ENCODE data around the gene FAM162A.
"Not testable (repeated sequence)": the region's sequence is repeated elsewhere in the genome, so short reads cannot be mapped to it uniquely, and the experiment has no call there.

FAM162A gene

GRCh38 chr3:122383771-122384697 is at the start of gene FAM162A:
TSS of gene FAM162A (plus strand) at chr3:122384182. CDS start at chr3:122384266, 84 bp downstream.
- DNase-seq = peak; percentile 97

GRCh38 chr3:122342803-122343202 is 41.2 kb upstream of the FAM162A start:
- no peak for DNase-seq

DNA sequence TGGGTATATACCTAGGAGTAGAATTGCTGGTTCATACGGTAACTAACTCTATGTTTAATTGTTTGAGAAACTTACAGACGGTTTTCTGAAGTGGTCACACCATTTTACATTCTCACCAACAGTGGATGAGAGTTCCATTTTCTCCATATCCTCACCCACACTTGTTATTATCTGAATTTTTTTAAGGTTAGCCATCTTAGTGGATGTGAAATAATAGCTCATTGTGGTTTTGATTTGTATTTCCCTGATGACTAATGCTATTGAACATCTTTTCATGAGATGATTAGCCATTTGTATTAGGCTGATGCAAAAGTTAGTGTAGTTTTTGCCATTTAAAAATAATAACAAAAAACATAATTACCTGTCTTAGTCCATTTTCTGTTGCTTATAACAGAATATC is 40.3 kb upstream of the FAM162A start:
- no peak for DNase-seq

GRCh38 chr3:122349171-122349570 is 34.8 kb upstream of the FAM162A start:
- DNase-seq = no peak

DNA sequence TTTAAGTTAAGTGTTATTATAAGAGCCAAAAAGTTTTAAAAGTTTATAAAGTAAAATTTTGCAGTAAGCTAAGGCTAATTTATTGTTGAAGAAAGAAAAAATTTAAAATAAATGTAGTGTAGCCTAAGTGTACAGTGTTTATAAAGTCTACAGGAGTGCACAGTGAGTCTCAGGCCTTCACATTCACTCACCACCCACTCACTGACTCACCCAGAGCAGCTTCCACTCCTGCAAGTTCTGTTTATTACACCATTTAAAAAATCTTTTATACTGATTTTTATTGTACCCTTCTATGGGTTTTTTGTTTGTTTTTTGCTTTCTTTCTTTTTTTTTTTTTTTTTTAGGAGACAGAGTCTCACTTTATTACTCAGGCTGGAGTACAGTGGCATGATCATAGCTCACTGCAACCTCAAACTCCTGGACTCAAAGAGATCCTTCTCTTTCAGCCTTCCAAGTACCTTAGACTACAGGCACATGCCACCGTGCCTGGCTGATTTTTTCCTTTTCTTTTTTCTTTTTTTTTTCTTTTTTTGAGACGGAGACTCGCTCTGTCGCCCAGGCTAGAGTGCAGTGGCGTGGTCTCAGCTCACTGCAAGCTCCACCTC is 33.1 kb upstream of the FAM162A start:
- DNase-seq = no peak

DNA sequence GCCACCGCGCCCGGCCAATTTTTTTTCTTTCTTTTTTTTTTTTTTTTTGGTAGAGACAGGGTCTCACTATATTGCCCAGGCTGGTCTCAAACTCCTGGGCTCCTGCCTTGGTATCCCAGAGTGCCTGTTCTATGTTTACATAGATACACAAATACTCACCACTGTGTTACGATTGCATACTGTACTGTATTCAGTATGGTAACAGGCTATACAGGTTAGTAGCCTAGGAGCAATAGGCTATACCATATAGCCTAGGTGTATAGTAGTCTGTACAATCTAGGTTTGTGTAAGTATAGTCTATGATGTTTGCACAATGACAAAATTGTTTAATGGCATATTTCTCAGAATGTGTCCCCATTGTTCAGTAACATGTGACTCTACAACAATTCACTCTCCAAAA is 32.4 kb upstream of the FAM162A start:
- DNase-seq = no peak

DNA sequence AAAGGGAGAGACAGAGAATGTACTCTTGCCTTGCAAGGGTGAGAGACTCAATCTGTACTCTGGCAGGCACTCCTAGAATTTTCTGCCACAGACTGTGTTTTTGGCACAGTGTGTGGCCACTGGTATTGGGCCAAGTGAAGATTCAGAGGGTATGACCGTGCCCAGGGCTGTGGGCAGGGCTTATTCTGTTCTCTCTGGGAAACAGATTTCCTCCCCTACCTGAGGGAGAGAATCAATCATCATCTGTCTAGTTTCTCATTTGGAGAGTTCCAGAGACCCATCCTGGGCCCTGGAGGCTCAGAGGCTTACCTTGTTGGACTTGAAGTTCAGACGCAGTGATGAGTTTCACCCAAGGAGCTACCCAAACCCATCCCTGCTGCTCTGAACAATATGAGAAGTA is 30.8 kb upstream of the FAM162A start:
- no peak for DNase-seq

- no peak for DNase-seq
Observed at GRCh38 chr3:122353893-122354401, 30.0 kb upstream of the FAM162A start.

DNA sequence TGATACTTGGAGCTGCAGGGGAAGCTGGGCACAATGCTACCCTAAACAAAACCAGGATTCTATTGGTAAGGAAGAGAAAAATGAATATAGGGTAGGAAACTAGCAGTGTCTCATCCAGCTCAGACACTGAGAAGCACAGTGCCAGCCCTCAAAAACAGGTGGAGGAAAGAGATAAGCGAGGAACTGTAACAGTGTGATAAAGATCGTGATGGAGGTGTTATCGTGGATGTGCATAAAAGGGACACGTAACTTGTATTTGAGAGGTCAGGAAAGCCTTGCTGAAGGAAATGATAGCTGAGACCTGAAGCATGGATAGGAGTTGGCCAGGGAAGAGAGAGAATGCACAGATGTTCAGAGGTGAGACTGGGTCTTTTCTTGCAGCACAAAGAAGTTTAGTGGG is 28.4 kb upstream of the FAM162A start:
- no peak for DNase-seq

- peak; percentile 27 for DNase-seq
Observed at GRCh38 chr3:122356402-122356801, 27.6 kb upstream of the FAM162A start.

DNA sequence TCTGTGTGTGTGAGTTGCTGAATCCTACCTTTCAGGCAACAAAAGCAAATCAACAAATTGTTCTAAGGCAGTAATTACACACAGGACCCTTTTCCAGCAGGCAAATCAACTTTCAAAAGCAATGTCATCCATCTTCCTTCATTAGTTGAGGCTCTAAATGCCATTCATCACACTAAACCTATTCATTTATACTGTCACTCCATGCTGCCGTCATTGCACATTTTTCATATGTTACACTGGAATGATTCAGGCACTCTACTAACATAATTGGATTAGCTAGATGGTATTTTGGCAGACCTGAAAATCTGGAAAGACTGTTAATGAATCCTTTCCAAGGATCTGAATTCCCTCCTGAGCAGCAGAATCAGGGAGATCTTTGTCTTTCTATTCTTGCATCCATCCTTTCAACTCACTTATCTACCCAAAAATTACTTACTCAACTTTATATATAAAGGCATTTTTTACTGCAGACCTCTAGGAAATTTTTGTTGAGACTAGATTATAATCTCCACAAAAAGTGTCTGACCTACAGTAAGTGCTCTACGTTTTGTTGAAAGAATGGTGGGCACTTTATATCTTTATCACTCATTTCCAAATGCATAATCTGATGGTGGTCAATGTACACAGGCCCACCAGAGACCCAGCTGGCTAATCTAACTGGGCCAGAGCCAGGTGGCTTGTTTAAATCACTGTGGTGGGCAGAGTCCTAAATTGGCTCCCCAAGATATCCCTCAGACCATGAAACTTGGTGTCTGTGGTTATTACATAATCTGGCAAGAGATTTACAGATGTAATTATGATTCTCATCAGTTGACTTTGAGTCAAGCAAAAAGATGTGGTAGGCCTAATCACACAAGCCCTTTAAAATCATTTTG is 25.9 kb upstream of the FAM162A start:
- no peak for DNase-seq

DNA sequence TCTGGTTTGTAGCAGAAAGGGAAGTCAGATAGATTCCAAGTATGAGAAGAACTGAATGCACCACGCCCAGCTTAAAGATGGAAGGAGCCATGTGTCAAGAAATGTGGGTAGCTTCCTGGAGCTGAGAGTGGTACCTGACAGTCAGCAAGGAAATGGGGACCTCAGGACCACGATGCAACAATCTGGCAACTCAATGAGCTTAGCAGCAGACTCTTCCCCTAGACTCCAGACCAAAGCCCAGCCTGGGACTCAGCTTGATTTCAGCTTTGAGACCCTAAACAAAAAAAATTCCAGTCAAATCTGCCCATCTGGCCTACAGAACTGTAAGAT is 25.3 kb upstream of the FAM162A start:
- DNase-seq = no peak

- no peak for DNase-seq
Observed at GRCh38 chr3:122362026-122362425, 22.0 kb upstream of the FAM162A start.

GRCh38 chr3:122364490-122364889 is 19.5 kb upstream of the FAM162A start:
- no peak for DNase-seq

DNA sequence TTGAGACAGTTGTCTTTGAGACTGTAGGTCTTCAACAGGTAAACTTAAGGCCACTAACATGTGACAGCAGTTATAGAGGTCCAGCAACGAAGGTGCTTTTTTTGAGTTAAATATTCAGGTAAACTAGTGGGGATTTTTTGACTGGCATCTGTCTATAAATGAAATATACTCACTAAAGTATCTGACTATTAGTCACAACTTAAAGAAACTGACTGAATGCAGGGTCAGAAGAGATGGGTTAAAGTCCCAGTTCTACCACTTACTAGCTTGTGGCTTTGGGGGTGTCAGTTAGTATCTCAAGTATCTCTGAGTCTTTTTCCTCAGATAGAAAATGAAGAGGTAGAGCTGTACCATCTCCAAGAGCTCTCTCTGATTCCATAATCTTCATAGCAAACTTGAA is 18.9 kb upstream of the FAM162A start:
- DNase-seq = no peak

- not testable (repeated sequence) for DNase-seq
Observed at GRCh38 chr3:122365582-122366378, 18.2 kb upstream of the FAM162A start.

GRCh38 chr3:122366379-122366749 is 17.6 kb upstream of the FAM162A start:
- no peak for DNase-seq

GRCh38 chr3:122374034-122374433 is 9.9 kb upstream of the FAM162A start:
- DNase-seq = no peak

DNA sequence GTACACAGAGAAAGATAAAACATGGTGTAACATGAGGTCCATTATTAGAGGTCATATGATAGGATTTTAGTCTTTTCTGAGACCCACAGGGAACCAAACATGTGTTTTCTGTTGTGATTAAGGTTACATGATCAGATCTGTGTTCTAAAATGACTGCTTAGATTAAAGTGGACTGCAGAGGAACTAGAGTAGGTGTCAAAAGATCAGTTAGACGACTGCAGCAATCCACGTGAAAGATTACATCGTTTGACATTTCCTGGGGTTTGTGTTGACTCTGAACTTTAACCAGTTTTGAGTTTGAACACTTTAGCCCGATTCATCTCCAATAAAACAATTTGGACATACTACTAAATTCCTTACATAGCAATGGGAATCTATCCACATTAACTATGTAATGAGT is 6.0 kb upstream of the FAM162A start:
- DNase-seq = no peak

DNA sequence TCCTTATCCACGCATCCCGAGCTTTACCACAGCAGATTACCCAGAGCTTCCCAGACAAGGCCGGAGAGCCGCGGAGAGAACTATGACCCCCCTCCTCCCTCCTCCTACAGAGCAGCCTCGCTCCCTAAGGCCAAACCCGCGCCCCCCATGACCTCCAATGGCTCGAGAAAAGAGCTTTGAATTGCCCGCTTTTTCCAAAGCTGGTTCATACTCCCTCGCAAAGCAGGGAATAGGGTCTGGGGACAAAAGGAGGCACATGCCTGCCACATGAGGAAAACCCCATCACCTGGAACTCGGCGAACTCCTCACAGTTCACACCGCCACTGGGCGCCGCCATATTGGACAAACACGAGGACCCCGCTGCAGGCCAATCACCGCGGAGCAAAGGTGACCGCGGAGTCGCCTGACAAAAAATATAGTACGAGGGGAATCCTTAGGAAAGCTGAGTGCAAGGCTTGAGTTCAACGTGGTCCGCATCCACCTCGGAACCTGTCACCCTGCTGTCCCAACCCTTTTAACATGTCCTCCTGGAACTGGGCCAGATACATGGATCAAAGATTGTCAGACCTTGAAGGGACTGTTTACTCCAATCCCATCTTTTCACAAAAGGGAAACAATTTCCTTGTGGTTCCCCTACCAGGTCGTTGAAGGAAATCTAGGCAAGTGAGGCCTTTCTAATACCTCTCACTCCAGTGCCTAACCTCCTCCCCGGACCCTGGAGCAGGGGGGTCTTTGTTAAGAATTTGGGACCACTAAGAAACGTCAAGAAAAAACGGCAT is 905 bp upstream of the FAM162A start, which contains the start of gene MIX23:
Gene MIX23, minus strand, starts transcription at position 344 of the 779 bp plus-strand sequence. Its CDS starts 7 bp downstream, at position 337.
- DNase-seq = peak; percentile 85

DNA sequence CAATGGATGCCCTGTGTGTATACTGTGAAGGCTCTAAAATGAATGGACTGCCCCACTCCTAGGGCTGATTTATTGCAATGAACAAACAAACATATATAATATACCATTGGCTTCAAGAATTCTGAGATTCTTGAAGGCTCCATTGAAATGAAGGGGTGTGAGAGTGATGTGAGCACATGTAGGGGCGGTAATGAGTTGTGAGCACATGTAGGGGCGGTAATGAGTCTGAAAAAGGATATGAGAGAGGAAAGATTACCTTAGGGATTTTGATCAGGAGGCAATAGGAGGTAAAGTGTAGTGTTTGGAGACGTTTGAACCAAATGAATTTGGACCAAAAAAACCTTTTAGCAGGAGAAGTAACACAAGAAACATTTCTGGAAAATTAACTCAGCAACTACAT is 3.7 kb downstream of the FAM162A start:
- no peak for DNase-seq
